Left lung (tissue), 10 donors: ENCODE results near the gene TNFAIP8L1. TPM values are rescaled to one million over a fixed set of nuclear protein-coding genes. Genes with fewer than 3 reads are reported as not detected.
A peak's percentile ranks its signal among the peaks of the same experiment; 100 is the strongest.

Source experiments
- ATAC-seq: fragments of 200-7000 bp; cut with Tn5 transposase; one replicate; pipeline ENCODE4 v1.9.1; 2020; ENCODE audit warnings: moderate library complexity
- DNase-seq, 4 donors: peaks; one replicate each; pipeline ENCODE4 v3.0.0-alpha.2; 2013 to 2020
- H3K27ac ChIP-seq, 2 donors: fragments of 200-600 bp; sonication (generic) in 1 of 2; one replicate each; pipeline versions ENCODE4 v1.5.0 to v1.8.0; 2020 to 2021
- H3K27me3 ChIP-seq, 2 donors: fragments of 200-600 bp; sonication (generic) in 1 of 2; one replicate each; pipeline versions ENCODE4 v1.5.0 to v1.8.0; 2020 to 2021
- H3K36me3 ChIP-seq, 2 donors: fragments of 200-600 bp; sonication (generic) in 1 of 2; one replicate each; pipeline versions ENCODE4 v1.5.0 to v1.8.0; 2020 to 2021
- H3K4me1 ChIP-seq, 2 donors: fragments of 200-600 bp; one replicate each; pipeline ENCODE4 v1.8.0; 2021
- H3K4me3 ChIP-seq, 2 donors: fragments of 200-600 bp; sonication (generic) in 1 of 2; one replicate each; pipeline versions ENCODE4 v1.5.0 to v1.8.0; 2020 to 2021; ENCODE audit warnings: mild to moderate bottlenecking in 1 of 2
- H3K9me3 ChIP-seq, 2 donors: fragments of 200-600 bp; sonication (generic) in 1 of 2; one replicate each; pipeline versions ENCODE4 v1.5.0 to v1.8.0; 2020 to 2021
- intact Hi-C, 2 donors: fragments of 100-400 bp; cut with DNase I; formaldehyde crosslinking; loops; one replicate each; pipeline versions ENCODE4 v1.11.2 to v1.14.2; 2022
- polyA plus RNA-seq, 6 donors: library from polyadenylated mRNA; unstranded; fragments of 120-200 nt; gene quantifications; one replicate each; pipeline ENCODE4 v1.2.1, GENCODE V29; 2013; ENCODE audit not compliant: insufficient read length in 6 of 6
- total RNA-seq, 2 donors: library from RNA; stranded (reverse); fragmentation: NEBNext Ultra II Directional; extraction: Animal tissue kit (Norgen Biotek cat#: 25700); gene quantifications; one replicate each; pipeline ENCODE4 v1.2.1, GENCODE V29; 2021
- TF ChIP-seq, protein P1 (sequence below), 2 donors: fragments of 200-600 bp; sonication (generic) in 1 of 2; IDR thresholded peaks; one replicate each; pipeline versions ENCODE4 v1.5.0 to v1.8.0; 2021; ENCODE audit warnings: antibody characterized with exemption in 2 of 2
- donor health status: DM: no; HTN: yes; CAD: no.
- donor health status: DM: no; HTN: no; CAD: no.

Gene TNFAIP8L1
- total and polyA plus RNA-seq, 8 donors = 5.9 to 17.9 (median 15.9) TPM

DNA sequence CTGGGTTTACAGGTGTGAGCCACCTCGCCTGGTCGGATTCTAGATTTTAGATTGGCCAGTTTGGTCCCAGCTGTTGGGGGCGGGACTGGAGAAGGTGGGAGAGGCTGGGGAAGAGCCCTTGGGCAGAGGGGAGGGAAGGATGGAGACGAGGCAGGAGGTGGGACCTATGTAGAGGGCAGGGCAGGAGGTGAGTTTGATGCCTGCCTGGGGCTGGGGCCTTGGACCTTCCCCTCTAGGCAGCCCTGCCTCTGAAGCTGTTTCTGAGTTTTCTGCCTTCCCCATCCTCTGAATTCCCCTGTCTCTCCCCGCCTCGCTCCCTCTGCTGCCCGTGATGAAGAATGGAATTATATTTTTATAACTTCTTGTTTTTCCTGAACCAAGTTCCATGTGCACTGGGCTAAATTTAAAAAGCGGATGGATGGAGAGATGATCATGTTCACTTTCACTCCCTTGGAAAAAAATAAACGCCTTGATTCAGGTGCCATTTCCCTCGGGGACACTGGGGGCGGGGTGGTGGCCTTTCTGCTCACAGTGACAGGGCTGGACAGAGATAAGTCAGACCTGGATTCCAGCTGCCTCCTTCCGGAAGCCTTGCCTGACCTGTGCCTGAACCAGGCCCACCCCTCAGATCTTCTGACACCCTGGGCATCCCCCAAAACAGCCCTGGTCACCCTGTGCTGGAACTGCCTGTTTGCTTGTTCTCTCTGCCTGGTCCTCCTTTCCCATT, 16.5 kb upstream of the TNFAIP8L1 start:
- Histone ChIP-seq H3K4me3 (no peak overlapping the region), H3K4me1 (no peaks in the 10 kb centered on the region), H3K36me3 (no peaks in the 10 kb centered on the region), H3K27me3 (peaks cover 7 to 57% of the 10 kb centered on the region in 2 donors), H3K27ac (no peak overlapping the region), H3K9me3 (no peaks in the 10 kb centered on the region)
- TF ChIP-seq, protein P1, sequence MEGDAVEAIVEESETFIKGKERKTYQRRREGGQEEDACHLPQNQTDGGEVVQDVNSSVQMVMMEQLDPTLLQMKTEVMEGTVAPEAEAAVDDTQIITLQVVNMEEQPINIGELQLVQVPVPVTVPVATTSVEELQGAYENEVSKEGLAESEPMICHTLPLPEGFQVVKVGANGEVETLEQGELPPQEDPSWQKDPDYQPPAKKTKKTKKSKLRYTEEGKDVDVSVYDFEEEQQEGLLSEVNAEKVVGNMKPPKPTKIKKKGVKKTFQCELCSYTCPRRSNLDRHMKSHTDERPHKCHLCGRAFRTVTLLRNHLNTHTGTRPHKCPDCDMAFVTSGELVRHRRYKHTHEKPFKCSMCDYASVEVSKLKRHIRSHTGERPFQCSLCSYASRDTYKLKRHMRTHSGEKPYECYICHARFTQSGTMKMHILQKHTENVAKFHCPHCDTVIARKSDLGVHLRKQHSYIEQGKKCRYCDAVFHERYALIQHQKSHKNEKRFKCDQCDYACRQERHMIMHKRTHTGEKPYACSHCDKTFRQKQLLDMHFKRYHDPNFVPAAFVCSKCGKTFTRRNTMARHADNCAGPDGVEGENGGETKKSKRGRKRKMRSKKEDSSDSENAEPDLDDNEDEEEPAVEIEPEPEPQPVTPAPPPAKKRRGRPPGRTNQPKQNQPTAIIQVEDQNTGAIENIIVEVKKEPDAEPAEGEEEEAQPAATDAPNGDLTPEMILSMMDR (IDR thresholded peaks at IDR 0.05) = no peak
- DNase-seq (no peak), ATAC-seq (no peak)
- intact Hi-C loops = no loop called here

DNA sequence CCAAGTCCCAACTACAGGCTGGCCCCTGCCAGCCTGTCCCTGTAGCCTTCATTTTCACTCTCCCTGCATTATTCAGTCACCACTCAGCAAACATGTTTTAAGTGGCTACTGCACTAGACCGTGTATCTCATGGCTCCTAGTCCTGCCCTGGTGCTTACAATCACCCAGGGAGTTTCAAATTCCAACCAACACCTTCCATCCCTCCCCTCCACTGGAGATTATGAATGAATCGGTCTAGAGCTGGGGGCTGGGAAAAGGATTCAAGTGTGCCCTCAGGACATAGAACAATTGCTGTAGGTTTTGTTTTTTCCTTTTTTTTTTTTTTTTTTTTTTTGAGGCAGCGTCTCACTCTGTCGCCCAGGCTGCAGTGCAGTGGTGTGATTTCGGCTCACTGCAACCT, 15.0 kb upstream of the TNFAIP8L1 start:
- TF ChIP-seq, protein P1 (IDR thresholded peaks at IDR 0.05) = no peak
- Histone ChIP-seq H3K27ac (no peak overlapping the region), H3K36me3 (no peaks in the 10 kb centered on the region), H3K4me3 (no peak overlapping the region), H3K27me3 (peaks cover 7 to 56% of the 10 kb centered on the region in 2 donors), H3K9me3 (no peaks in the 10 kb centered on the region), H3K4me1 (no peaks in the 10 kb centered on the region)
- intact Hi-C loops = no loop called here
- no peak for ATAC-seq
- no peak for DNase-seq

DNA sequence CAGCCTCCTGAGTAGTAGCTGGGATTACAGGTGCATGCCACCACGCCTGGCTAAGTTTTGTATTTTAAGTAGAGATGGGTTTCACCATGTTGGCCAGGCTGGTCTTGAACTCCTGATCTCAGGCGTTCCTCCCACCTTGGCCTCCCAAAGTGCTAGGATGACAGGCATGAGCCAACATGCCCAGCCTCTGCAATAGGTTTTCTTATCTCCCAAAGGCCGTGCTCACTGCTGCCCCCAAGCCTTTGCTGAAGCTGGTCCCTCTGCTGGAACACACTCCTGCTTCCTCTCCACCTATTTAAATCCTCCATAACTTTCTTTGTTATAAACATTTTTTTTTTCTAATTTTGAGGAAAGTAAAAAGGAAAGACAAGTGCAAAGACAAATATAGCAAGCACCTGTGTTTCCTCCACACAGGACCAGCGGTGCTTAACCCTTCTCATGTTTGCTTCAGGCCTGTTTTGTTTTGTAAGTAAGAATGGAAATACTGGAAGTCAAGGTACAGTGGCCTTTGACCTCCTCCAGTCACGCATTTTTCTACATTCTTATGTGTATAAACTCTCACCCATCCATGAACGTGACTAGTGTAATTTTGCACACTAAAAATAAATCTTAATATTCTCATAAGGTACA, 14.5 kb upstream of the TNFAIP8L1 start:
- DNase-seq (no peak), ATAC-seq (no peak)
- Histone ChIP-seq H3K4me3 (no peak overlapping the region), H3K36me3 (no peaks in the 10 kb centered on the region), H3K27me3 (peaks cover 4 to 50% of the 10 kb centered on the region in 2 donors), H3K27ac (no peak overlapping the region), H3K9me3 (no peaks in the 10 kb centered on the region), H3K4me1 (no peaks in the 10 kb centered on the region)
- intact Hi-C loops = no loop called here
- TF ChIP-seq, protein P1 (IDR thresholded peaks at IDR 0.05) = no peak

DNA sequence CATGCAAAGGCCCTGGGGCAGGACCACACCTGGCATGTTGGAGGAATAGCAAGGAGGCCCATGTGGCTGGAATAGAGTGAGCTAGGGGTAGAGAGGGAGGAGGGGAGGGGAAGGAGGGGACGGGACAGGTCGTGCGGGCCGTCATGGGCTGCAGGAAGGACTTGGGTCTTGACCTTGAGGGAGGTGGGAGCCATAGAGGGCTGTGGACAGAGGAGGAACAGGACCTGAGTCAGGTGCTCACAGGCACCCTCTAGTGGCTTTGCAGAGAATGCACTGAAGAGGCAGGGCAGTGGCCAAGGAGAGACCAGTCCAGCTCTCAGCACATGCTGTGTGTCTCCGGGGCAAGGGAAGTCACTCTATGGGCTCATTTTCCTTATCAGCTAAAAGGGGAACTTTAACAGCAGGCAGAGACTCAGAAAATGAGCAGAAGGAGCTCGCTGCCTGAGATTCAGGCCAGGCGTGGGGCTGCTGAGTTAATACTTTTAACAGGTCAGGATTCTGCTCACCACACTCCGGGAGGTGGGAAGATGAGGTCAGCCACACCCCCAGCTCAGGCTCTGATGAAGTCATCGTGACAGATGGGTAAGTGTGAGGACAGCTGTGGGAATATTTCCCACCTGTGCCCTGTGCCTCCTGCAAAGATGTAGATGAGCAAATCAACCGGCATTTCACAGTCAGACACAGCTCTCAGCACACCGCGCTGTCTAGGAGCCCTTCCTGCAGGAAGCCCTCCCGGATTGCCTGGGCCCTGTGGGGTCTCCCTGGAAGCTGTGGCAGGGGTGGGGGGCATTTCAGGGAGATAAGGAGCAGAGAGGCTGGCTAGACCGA, 6.0 kb upstream of the TNFAIP8L1 start:
- intact Hi-C loops = no loop called here

More for the DNA sequence above, 6.0 kb upstream of the TNFAIP8L1 start:
- TF ChIP-seq, protein P1 (IDR thresholded peaks at IDR 0.05) = peak; percentile 63 to 89
- peaks cover 0 to 12% of the 10 kb centered on the region in 2 donors for H3K27me3 ChIP-seq
- peak; percentile 84 for ATAC-seq
- H3K36me3 ChIP-seq = no peaks in the 10 kb centered on the region
- H3K4me1 ChIP-seq = peaks cover 0 to 50% of the 10 kb centered on the region in 2 donors
- peak overlapping the region in 1 of 2 donors; percentile 45 for H3K27ac ChIP-seq
- no peaks in the 10 kb centered on the region for H3K9me3 ChIP-seq
- H3K4me3 ChIP-seq = no peak overlapping the region
- peak in 1 of 4 donors; percentile 81 for DNase-seq
